GM18520 (cell line): ENCODE measurements around the gene CDCA8.
A peak's percentile ranks its signal among the peaks of the same experiment; 100 is the strongest.

Experiments
- ATAC-seq: cut with Tn5 transposase; IDR thresholded peaks from one replicate; pipeline ENCODE4 v1.9.1; 2021; ENCODE audit not compliant: unreplicated experiment

Gene CDCA8

DNA sequence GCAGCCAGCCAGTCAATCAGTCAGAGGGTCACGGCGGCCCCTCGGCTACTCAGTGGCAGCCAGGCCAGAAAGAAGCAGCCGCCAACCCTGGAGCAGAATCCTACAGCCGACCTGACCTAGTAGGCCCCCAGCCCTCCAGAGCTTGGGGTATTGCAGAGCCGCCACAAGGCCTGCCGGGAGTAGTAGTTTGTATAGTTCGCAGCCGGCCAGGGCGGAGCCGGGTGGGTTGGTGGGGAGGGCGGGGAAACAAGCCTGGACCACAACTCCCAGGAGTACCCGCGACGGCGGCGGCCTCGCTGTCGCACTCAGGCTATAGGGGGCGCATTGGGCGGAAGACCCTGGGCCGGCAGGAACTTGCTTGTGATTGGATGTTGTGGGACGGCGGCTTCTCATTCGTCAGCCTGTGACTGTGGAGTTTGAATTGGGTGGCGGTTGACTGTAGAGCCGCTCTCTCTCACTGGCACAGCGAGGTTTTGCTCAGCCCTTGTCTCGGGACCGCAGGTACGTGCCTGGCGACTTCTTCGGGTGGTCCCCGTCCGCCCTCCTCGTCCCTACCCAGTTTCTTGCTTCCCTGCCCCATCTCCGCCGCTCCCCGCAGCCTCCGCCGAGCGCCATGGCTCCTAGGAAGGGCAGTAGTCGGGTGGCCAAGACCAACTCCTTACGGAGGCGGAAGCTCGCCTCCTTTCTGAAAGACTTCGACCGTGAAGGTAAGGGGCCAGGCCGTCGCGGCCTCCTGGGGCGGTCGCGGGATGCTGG lies at the start of gene CDCA8:
CDCA8 (plus strand) TSS at position 439 of the 756 bp plus-strand sequence; CDS start at position 614, 175 bp downstream.
- peak; percentile 80 for ATAC-seq

DNA sequence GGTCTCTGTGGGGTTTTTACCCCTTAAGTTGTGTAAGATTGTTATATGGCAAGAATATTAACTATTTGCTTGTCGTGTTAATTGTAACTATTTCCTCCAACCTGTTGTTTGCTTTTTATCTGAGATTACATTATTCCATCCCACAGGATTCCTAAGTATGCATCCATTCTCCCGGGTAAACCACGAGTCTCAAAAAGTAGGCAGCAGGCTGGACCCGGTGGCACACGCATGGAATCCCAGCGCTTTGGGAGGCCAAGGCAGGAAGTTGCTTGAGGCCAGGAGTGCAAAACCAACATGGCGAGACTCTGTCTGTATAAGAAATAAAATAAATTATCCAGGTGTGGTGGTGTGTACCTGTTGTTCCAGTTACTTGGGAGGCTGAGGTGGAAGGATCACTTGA lies 45.0 kb upstream of the CDCA8 start:
- ATAC-seq: no peak

DNA sequence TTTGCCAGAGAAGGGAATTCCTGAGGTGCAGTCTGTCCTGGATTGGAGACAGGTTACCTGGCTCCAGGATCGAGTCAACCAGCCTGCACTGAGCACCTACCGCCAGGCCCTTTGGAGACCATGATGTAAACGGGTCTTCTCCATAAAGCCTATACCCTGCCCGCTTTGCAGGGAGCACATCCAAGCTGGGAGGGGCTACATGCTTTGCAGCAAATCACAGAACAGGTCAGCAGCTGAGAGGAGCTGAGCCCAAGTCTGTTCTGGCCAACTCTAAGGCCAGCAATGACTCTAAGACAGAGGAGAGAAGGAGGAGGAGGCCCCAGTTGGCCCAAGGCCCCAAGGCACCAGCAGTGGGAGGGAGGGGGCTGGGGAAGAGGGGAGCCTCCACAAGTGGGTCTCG lies 42.1 kb upstream of the CDCA8 start:
- ATAC-seq: no peak

DNA sequence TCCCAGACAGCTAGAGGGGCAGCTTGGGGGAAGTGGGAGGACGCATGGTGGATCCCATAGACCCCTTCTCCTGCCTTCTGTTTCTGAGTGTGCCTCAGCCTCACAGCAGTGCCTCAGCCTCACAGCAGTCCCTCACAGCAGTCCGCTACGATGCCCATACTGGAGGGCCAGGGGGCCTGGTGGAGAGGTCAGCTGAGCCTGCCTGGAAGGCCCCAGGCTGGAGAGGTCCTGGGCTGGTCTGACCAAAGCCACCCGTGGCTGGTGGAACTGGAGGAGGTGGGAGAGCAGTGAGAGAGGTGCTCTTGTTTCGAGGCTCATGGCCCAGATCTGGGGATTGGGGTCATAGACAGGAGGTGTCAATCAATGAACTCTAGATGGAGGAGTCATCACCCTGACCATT lies 41.6 kb upstream of the CDCA8 start:
- no peak for ATAC-seq

- no peak for ATAC-seq
These were observed 40.5 kb upstream of the CDCA8 start for GRCh38 chr1:37651803-37652202.

GRCh38 chr1:37652976-37653375 lies 39.3 kb upstream of the CDCA8 start:
- no peak for ATAC-seq

DNA sequence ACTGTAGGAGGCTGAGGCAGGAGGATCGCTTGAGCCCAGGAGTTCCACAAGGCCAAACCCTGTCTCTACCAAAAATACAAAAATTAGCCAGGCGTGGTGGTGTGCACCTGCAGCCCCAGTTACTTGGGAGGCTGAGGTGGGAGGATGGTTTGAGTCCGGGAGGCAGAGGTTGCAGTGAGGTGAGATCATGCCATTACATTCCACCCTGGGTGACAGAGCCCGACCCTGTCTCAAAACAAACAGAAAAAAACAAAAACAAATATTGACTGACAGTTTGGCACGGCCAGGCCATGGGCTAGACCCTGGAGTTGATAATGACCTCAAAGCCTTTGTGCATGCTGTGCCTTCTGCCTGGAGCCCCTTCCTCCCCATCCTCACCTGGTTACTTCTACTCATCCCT lies 38.4 kb upstream of the CDCA8 start:
- ATAC-seq: no peak

- no peak for ATAC-seq
These were observed 37.0 kb upstream of the CDCA8 start for GRCh38 chr1:37655274-37655673.

DNA sequence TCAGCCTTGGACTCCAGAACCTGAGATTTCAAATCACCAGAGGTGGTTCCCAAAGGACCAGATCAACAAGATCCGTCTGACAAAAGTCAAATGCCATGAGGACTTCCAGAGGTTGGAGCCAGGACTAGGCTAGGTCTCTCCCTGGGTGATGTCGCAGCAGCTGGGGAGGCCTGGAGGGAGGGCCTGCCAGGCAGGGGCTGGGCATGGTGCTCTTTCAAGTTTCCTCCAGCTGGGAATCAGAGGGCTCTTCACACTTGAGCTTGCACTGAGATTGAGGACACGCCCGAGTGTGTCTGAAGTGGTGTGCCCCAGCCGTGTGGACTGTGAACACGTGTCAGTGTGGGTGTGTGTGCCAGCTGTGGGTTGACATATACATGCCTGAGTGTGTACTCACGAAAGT lies 36.3 kb upstream of the CDCA8 start:
- no peak for ATAC-seq

- no peak for ATAC-seq
These were observed 35.4 kb upstream of the CDCA8 start for GRCh38 chr1:37656881-37657280.

- no peak for ATAC-seq
These were observed 34.5 kb upstream of the CDCA8 start for GRCh38 chr1:37657620-37658412.

DNA sequence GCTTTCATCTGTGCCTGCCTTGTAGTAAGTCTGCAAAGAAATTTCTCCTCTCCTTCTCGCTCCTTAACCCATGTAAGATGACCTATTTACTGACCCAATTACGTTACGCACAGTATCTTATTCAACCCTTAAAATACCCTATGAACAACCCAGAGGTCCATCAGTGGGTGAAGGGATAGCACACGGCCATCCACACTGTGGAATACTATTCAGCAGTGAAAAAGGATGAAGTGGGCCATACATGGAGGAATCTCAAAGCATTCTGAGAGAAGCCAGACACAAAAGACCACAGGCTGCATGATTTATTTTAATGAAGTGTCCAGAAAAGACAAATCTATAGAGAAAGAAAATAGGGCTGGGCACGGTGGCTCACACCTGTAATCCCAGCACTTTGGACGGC lies 33.8 kb upstream of the CDCA8 start:
- no peak for ATAC-seq

GRCh38 chr1:37660664-37661063 lies 31.7 kb upstream of the CDCA8 start:
- no peak for ATAC-seq

DNA sequence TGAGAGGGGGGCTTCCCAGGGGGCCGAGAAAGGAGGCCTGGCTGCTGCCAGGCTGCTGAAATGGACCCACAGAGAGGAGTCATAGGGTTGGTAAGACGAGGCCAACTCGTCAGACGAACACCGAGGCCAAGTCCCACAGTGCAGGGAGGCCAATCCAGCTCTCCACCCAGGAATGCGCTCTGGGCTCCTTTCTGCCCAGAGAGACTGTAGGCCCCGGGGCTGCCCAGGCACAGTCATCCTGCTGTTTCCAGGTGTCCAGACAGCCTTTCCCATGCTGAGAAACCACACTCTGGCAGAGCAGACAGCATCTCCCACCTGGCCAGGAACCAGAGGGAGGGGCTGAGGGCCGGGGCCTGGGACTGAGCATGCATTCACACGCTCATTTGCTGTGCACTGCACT lies 30.9 kb upstream of the CDCA8 start:
- no peak for ATAC-seq

DNA sequence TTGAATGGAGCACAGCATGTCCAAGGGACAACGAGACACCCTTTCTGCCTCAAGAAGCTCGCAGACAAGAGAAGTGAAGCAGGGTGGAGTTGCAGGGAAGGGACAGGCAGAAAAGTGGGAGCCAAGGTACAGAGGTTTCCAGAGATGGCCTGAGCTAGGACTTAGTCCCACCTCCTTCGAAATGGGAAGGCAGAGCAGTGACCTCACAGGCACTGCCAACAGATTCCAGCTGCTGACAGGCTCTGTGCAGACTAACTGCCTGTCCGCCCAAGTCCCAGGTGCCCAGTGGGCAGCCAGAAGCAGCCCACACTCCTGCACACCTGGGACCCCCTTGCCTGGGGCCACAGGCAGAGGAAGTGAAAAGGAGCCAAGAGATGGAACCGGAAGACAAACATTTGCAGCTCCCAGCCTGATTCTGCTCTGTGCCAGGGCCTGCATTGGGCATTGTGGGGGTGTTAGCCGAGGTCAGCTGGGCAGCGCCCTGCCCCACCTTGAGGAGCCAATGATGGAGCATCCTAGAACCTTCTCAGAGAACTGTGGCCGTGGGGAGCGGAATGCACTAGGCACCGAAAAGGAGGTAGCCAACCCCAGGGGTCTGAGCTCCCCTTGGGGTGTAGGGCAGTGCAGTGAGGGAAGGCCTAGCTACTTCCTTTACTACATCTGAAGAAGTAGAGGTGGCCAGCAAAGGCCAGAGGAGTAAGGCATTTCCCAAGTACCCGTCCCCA lies 30.1 kb upstream of the CDCA8 start:
- ATAC-seq: no peak

- ATAC-seq: no peak
These were observed 28.8 kb upstream of the CDCA8 start for GRCh38 chr1:37663426-37664000.

GRCh38 chr1:37666241-37666867 lies 26.0 kb upstream of the CDCA8 start:
- no peak for ATAC-seq

DNA sequence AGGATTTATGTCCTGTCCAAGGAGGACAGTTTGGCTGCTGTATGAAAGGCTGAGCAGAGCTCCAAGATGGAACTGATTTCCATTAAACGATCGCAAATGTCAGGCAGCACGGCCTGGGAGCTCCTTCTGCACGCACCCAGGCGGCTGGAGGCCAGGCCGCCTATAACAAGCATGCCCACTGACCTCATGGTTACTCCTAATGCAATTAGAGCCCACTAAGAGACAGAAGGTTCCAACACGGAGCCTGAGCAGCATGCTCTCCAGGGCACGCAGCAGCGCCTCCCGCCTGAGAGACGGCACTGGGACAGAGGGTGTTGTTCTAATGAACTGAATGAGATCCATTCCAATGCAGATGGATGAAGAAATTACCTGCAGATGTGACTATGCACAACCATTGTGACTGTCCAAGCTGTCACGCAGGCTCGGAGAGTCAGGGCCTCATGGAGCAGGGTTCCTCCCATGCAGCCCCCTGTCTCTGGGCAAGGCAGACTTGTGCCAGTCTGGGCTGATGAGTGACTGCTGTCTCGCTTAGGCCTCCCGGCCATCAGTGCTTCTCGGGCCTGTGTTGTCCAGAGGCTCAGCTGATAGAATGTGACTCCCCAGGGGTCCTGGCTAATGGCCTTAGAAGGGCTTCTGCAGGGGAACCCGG lies 25.2 kb upstream of the CDCA8 start:
- ATAC-seq: no peak

DNA sequence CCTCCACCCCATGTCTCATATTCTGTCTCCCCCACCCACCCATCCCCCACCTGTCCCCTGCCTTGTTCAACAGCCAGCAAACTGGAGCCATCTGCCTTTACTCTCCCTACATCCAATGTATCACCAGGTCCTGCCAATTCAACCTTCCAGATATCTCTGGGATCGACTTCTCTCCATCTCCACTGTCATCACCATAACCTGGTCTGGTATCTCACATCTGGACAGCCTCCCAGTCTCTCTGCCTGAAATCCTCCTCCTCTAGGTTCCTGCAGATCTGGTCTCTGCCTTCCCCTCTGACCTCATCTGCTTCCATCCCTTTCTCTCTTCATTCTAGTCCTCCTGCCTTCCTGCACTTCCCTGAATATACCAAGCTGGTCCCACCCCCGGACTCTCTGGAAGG lies 22.2 kb upstream of the CDCA8 start:
- no peak for ATAC-seq

GRCh38 chr1:37671261-37671660 lies 21.1 kb upstream of the CDCA8 start:
- no peak for ATAC-seq
